Upper lobe of left lung (tissue), 6 donors: ENCODE measurements around the gene VAPA. TPM values are rescaled to one million over a fixed set of nuclear protein-coding genes. Genes with fewer than 3 reads are reported as not detected.

Experiments
- ATAC-seq, 2 donors: fragments of 200-7000 bp; cut with Tn5 transposase; one replicate each; pipeline ENCODE4 v1.9.1; 2022; ENCODE audit warnings: mild to moderate bottlenecking in 2 of 2, moderate library complexity in 2 of 2; ENCODE audit not compliant: low FRiP score in 2 of 2
- DNase-seq, 2 donors: peaks; one replicate each; pipeline ENCODE4 v3.0.0-alpha.2; 2019 to 2020
- H3K27ac ChIP-seq, 4 donors: fragments of 200-600 bp; sonication (generic); one replicate each; pipeline ENCODE4 v1.5.1; 2016 to 2019
- H3K27me3 ChIP-seq, 4 donors: fragments of 200-600 bp; sonication (generic); one replicate each; pipeline ENCODE4 v1.5.1; 2017 to 2019
- H3K36me3 ChIP-seq, 4 donors: fragments of 200-600 bp; sonication (generic); one replicate each; pipeline ENCODE4 v1.5.1; 2016 to 2019
- H3K4me1 ChIP-seq, 4 donors: fragments of 200-600 bp; sonication (generic); one replicate each; pipeline ENCODE4 v1.5.1; 2018 to 2019
- H3K4me3 ChIP-seq, 4 donors: fragments of 200-600 bp; sonication (generic); one replicate each; pipeline ENCODE4 v1.5.1; 2017 to 2019; ENCODE audit warnings: mild to moderate bottlenecking in 2 of 4, moderate library complexity in 1 of 4
- H3K9me3 ChIP-seq, 4 donors: fragments of 200-600 bp; sonication (generic); one replicate each; pipeline ENCODE4 v1.5.1; 2018 to 2019
- CTCF ChIP-seq, 6 experiments: fragments of 450-650 bp in 4 of 6; fragments of 200-600 bp in 2 of 6; sonication (generic) in 2 of 6; IDR thresholded peaks; one replicate each; pipeline ENCODE4 v1.5.1; 2016 to 2019; ENCODE audit warnings: antibody characterized with exemption in 6 of 6
- EP300 ChIP-seq, 4 donors: sonication (generic); formaldehyde crosslinking; IDR thresholded peaks; one replicate each; pipeline ENCODE4 v1.5.1; 2017; ENCODE audit warnings: antibody characterized with exemption in 4 of 4, control low read depth in 2 of 4
- POLR2A ChIP-seq, 4 donors: fragments of 450-650 bp; IDR thresholded peaks; one replicate each; pipeline ENCODE4 v1.5.1; 2016 to 2017; ENCODE audit warnings: antibody characterized with exemption in 4 of 4, mild to moderate bottlenecking in 2 of 4
- POLR2AphosphoS5 ChIP-seq, 2 donors: sonication (generic); formaldehyde crosslinking; IDR thresholded peaks; one replicate each; pipeline ENCODE4 v1.5.1; 2017; ENCODE audit warnings: antibody characterized with exemption in 2 of 2
- WGBS, 2 donors: methylation state at CpG; one replicate each; pipeline ENCODE4 v1.1.5; 2017 to 2018; 5-methylcytosine and 5-hydroxymethylcytosine counted together
- total RNA-seq, 6 donors: library from RNA; depleted of rRNA in 4 of 6; stranded (reverse); fragments of >200 nt in 4 of 6; gene quantifications; one replicate each; pipeline versions ENCODE4 v1.1.0 to v1.2.1, GENCODE V29; 2016 to 2021
- donor health status: DM: no; HTN: no; CAD: no; lungs with moderate emphysema.
- donor health status: DM: no; HTN: yes; CAD: no; lungs with severe emphysema.

VAPA gene
- total RNA-seq, 6 donors from 2014 or later = 233 to 566 (median 285) TPM

GRCh38 chr18:9868857-9869714 is 44.7 kb upstream of the VAPA start:
- Histone ChIP-seq H3K36me3 (no peaks in the 10 kb centered on the region), H3K4me3 (no peak overlapping the region), H3K27me3 (no peaks in the 10 kb centered on the region), H3K4me1 (peaks cover 9 to 23% (median 11%) of the 10 kb centered on the region in 4 donors), H3K27ac (no peak overlapping the region), H3K9me3 (peaks cover 0 to 11% (median 4%) of the 10 kb centered on the region in 4 donors)
- 64 to 74% methylated on average over 6 of the region's 6 CpGs for WGBS, 2 donors
- no peak for TF ChIP-seq CTCF (IDR thresholded peaks at IDR 0.05)
- no peak for TF ChIP-seq POLR2A (IDR thresholded peaks at IDR 0.05)
- TF ChIP-seq POLR2AphosphoS5 (IDR thresholded peaks at IDR 0.05) = no peak
- TF ChIP-seq EP300 (IDR thresholded peaks at IDR 0.05) = no peak
- ATAC-seq (no peak), DNase-seq (no peak)

- Histone ChIP-seq H3K36me3 (no peaks in the 10 kb centered on the region), H3K4me3 (no peak overlapping the region), H3K27me3 (no peaks in the 10 kb centered on the region), H3K9me3 (peaks cover 0 to 11% (median 4%) of the 10 kb centered on the region in 4 donors), H3K4me1 (peaks cover 9 to 23% (median 11%) of the 10 kb centered on the region in 4 donors), H3K27ac (no peak overlapping the region)
- 56 to 69% methylated on average over 9 of the region's 9 CpGs for WGBS, 2 donors
- DNase-seq (peak in 1 of 2 donors; percentile 49), ATAC-seq (peak; percentile 38 to 44)
- TF ChIP-seq EP300 (IDR thresholded peaks at IDR 0.05) (no peak), POLR2AphosphoS5 (IDR thresholded peaks at IDR 0.05) (peak in 1 of 2 donors; percentile 74), POLR2A (IDR thresholded peaks at IDR 0.05) (no peak)
Observed at GRCh38 chr18:9869715-9870430, 43.9 kb upstream of the VAPA start.

GRCh38 chr18:9870431-9871008 is 43.3 kb upstream of the VAPA start:
- Histone ChIP-seq H3K9me3 (peaks cover 0 to 7% (median 3%) of the 10 kb centered on the region in 4 donors), H3K27me3 (no peaks in the 10 kb centered on the region), H3K27ac (no peak overlapping the region), H3K36me3 (no peaks in the 10 kb centered on the region), H3K4me1 (peaks cover 9 to 23% (median 11%) of the 10 kb centered on the region in 4 donors), H3K4me3 (no peak overlapping the region)
- no peak for TF ChIP-seq EP300 (IDR thresholded peaks at IDR 0.05)
- TF ChIP-seq CTCF (IDR thresholded peaks at IDR 0.05) = no peak
- no peak for TF ChIP-seq POLR2A (IDR thresholded peaks at IDR 0.05)
- no peak for TF ChIP-seq POLR2AphosphoS5 (IDR thresholded peaks at IDR 0.05)
- 71 to 80% methylated on average over 4 of the region's 4 CpGs for WGBS, 2 donors
- DNase-seq (no peak), ATAC-seq (no peak)

GRCh38 chr18:9871244-9871746 is 42.5 kb upstream of the VAPA start:
- 89 to 92% methylated on average over 6 of the region's 6 CpGs for WGBS, 2 donors
- H3K9me3 ChIP-seq = no peaks in the 10 kb centered on the region
- ATAC-seq (no peak), DNase-seq (no peak)
- H3K36me3 ChIP-seq = no peaks in the 10 kb centered on the region
- TF ChIP-seq POLR2A (IDR thresholded peaks at IDR 0.05) (no peak), CTCF (IDR thresholded peaks at IDR 0.05) (no peak), EP300 (IDR thresholded peaks at IDR 0.05) (no peak), POLR2AphosphoS5 (IDR thresholded peaks at IDR 0.05) (no peak)
- H3K27ac ChIP-seq = no peak overlapping the region
- H3K4me3 ChIP-seq = no peak overlapping the region
- H3K4me1 ChIP-seq = peaks cover 11 to 23% (median 14%) of the 10 kb centered on the region in 4 donors
- H3K27me3 ChIP-seq = no peaks in the 10 kb centered on the region

GRCh38 chr18:9872823-9873222 is 41.0 kb upstream of the VAPA start:
- Histone ChIP-seq H3K4me3 (no peak overlapping the region), H3K36me3 (no peaks in the 10 kb centered on the region), H3K9me3 (no peaks in the 10 kb centered on the region), H3K27ac (no peak overlapping the region), H3K27me3 (no peaks in the 10 kb centered on the region), H3K4me1 (peaks cover 11 to 23% (median 20%) of the 10 kb centered on the region in 4 donors)
- no peak for ATAC-seq
- DNase-seq = no peak
- TF ChIP-seq EP300 (IDR thresholded peaks at IDR 0.05) = no peak
- TF ChIP-seq CTCF (IDR thresholded peaks at IDR 0.05) = no peak
- no peak for TF ChIP-seq POLR2A (IDR thresholded peaks at IDR 0.05)
- TF ChIP-seq POLR2AphosphoS5 (IDR thresholded peaks at IDR 0.05) = no peak
